Inferior parietal cortex (tissue), 1 donor: Measurements from ENCODE around the gene MAGI2.
A peak's percentile ranks its signal among the peaks of the same experiment; 100 is the strongest.

Experiments
- DNase-seq: peaks from one replicate; pipeline ENCODE4 v3.0.0-alpha.2; 2016; ENCODE audit errors: extremely low spot score

Gene MAGI2

GRCh38 chr7:79302293-79302692, 151.2 kb downstream of the MAGI2 start:
- DNase-seq, result no peak

GRCh38 chr7:79301419-79301818, 152.0 kb downstream of the MAGI2 start:
- DNase-seq, result no peak

GRCh38 chr7:79300573-79300972, 152.9 kb downstream of the MAGI2 start:
- DNase-seq, result no peak

DNA sequence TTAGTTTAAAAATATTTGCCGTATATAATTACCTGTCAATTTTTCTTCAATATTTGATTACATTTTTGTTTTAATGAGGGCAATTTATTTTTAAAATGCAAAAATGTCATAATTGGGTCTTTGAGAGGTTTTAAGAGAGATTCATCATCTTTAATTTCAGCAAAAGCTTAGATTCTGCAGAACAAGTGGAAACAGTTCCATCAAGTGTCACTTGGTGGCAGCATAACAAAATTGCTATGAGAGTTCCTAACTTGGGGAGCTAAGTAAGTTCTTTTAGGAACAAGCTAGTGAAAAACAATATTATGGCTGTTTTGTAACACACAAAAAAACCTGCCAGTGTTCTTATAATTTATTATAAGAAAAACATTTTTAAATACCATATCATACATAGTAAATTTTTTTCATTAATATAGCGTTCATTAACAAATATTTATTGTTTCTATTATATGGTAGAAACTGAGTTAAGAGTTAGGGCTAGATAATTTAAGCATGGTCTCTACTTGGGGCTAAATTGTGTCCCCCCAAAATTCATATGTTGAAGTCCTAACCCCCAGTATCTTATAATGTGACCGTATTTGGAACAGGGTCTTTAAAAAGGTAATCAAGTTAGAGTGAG, 155.2 kb downstream of the MAGI2 start:
- peak; percentile 90 for DNase-seq

DNA sequence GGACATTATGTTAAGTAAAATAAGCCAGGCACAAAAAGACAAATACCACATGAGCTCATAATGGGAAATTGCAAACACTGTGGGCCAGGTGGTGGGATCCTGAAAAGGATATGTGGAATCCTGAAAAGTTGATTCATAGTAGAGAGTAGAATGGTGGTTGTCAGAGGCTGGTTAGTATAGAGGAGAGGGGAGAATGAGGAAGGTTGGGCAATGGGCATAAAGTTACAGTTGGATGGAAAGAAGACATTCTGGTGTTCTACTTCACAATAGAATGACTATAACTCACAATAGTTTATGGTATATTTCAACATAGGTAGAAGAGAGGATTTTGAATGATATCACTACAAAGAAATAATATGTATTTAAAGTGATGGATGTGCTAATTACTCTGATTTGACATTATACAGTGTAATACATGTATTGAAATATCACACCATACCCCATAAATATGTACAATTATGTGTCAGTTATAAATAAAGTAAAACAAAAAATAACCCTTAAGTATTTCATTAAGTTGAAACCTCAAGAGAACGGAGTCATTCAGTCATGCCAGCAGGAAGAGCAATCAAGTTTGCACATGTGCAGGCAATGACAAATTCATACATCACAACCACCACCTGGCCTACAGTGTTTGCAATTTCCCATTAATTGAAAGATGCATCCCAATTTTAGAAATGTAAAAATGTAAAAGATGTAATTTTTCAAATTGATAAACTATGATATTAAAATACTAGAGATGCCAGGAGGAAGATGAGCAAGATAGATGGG, 156.7 kb downstream of the MAGI2 start:
- DNase-seq, result no peak

GRCh38 chr7:79293655-79294142, 159.8 kb downstream of the MAGI2 start:
- no peak for DNase-seq

- no peak for DNase-seq
These were observed 160.6 kb downstream of the MAGI2 start for GRCh38 chr7:79292834-79293233.

GRCh38 chr7:79291498-79291865, 162.0 kb downstream of the MAGI2 start:
- DNase-seq, result no peak

DNA sequence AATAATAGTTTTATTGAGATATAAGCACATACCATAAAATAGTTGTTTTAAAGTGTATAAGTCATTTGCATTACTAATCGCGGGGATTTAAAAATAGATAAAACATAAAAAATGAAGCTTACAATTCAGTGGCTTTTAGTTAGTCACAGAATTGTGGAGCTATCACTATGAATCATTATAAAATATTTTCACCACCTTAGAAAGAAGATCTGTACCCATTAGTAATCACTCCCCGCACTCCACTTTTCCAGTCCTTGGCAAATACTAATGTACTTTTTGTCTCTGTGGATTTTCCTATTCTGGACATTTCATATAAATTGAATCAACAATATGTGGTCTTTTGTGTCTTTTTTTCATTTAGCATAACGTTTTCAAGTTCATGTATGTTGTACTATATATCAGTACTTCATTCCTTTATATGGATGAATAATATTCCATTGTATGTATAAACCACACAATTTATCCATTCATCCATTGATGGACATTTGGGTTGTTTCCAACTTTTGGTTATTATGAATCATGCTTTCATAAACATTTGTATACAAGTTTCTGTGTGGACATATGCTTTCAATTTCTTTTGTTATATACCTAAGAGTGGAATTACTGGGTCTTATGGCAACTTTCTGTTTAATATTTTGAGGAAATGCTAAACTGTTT, 162.5 kb downstream of the MAGI2 start:
- no peak for DNase-seq

DNA sequence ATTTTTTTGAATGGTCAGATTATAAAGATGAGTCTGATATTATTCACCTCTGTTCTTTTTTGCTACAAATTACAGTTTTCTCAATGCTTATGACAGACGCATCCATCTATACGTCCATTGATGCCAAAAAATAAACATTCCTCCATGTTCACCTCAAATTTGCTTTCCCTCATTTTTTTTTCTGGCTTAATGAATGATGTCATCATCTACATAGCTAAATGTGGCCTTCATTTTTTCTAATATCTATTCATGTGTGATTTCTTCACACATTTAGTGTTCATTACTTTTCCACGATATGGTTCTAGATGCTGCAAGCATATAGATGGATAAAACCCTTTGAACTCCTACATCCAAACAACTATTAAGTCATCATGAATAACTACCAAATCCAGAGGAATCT, 163.1 kb downstream of the MAGI2 start:
- no peak for DNase-seq

GRCh38 chr7:79288655-79289054, 164.8 kb downstream of the MAGI2 start:
- no peak for DNase-seq

DNA sequence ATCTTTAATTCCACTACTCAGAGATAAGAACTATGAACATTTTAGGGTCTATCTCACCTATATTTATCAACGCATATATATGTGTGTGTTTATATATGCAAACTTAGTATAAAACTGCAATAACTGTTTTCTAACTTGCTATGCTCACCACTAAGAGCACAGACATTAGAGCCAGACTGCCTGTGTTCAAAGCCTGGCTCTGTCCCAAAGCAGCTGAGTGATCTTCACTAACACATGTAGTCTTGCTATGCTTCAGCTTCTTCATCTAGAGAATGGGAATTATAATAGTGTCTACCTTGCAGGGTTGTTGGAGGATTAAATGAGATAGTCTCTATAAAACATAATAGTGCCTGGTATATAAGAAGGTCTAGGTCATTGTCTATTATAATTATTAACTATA, 165.5 kb downstream of the MAGI2 start:
- DNase-seq, result no peak

DNA sequence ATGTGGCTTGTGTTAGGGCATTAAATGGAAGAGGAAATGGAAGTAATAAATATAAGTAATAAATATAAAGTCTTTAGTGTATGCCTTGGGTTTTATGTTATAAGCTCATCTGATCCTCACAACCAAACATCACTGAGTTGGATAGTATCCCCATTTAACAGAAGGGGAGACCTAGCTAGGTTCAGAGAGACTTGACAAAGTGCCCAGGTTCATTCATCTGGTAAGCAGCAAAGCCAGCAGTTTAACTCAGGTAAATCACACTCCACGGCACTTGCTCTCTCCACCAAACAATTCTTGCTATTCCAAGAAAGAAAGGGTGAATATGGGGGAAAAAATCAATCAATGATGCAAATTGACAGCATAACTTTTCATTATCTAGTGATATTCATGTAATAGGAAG, 167.3 kb downstream of the MAGI2 start:
- no peak for DNase-seq

GRCh38 chr7:79285756-79286155, 167.7 kb downstream of the MAGI2 start:
- DNase-seq, result no peak

DNA sequence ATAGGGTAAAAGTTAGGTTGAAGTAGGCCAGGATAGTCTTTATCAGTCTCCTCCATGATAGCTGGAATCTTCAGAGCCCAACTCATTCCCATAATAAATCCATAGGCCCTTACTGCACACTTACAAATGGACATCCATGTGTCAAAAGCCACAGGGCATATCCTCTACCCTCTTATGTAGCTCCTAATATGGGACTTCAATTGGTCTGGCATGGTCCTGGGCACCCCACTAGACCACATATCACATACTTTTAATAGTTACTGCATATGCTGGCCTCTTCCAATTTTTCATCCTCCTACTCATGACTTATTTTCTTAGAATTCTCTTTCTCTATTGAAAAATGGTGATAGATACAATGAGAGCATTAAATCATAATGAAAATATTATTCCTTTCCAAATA, 169.3 kb downstream of the MAGI2 start:
- DNase-seq, result no peak

GRCh38 chr7:79282882-79283602, 170.4 kb downstream of the MAGI2 start:
- peak; percentile 45 for DNase-seq

- peak; percentile 80 for DNase-seq
These were observed 171.3 kb downstream of the MAGI2 start for GRCh38 chr7:79282070-79282694.

GRCh38 chr7:79281426-79281825, 172.0 kb downstream of the MAGI2 start:
- no peak for DNase-seq

DNA sequence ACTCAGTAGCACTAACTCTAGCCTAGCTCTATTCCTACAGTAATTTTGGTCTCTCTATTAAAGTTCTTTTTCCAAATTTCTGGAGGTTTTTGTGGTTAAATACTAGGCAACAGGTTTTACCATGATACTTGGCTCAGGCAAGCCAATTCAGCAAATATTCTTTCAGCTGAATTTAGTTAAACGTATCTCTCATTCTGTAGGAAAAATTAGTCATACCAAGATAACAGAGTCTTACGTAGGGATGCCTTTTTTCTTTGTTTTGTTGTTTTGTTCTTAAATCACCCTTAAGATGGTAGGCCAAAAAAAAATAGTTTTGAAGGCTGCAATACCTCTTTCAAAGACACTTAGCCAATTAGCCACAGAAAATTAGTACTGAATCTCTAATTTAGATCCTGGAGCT, 180.5 kb downstream of the MAGI2 start:
- no peak for DNase-seq

GRCh38 chr7:79272066-79272669, 181.3 kb downstream of the MAGI2 start:
- DNase-seq, result peak; percentile 39

GRCh38 chr7:79268730-79269129, 184.7 kb downstream of the MAGI2 start:
- no peak for DNase-seq
